Smooth muscle cell (in vitro differentiated cells): Measurements from ENCODE around the gene FOLR2. TPM values are rescaled to one million over a fixed set of nuclear protein-coding genes. Genes with fewer than 3 reads are reported as not detected.

Experiments used
- DNase-seq: peaks from one replicate; lab custom pipeline; 2025; ENCODE audit not compliant: unreplicated experiment; lab: John Stamatoyannopoulos, UW
- H2AFZ ChIP-seq: fragments of 200-600 bp; sonication (generic); 2 replicates; pipeline ENCODE4 v1.6.0; 2016; ENCODE audit warnings: antibody characterized with exemption, low read depth, mild to moderate bottlenecking
- H3F3A ChIP-seq: fragments of 200-600 bp; sonication (generic); 2 replicates; pipeline ENCODE4 v1.6.0; 2017; ENCODE audit warnings: antibody characterized with exemption, low read depth
- H3K27ac ChIP-seq: fragments of 200-600 bp; sonication (generic); 2 replicates; pipeline ENCODE4 v1.5.1; 2016; ENCODE audit warnings: low read depth, mild to moderate bottlenecking
- H3K27me3 ChIP-seq: fragments of 200-600 bp; sonication (generic); 2 replicates; pipeline ENCODE4 v1.6.1; 2016; ENCODE audit warnings: low read depth, mild to moderate bottlenecking
- H3K36me3 ChIP-seq: fragments of 200-600 bp; sonication (generic); 2 replicates; pipeline ENCODE4 v1.5.1; 2016; ENCODE audit warnings: low read depth
- H3K4me1 ChIP-seq: fragments of 200-600 bp; sonication (generic); 2 replicates; pipeline ENCODE4 v1.5.1; 2016; ENCODE audit warnings: low read depth
- H3K4me2 ChIP-seq: fragments of 200-600 bp; sonication (generic); 2 replicates; pipeline ENCODE4 v1.6.0; 2016; ENCODE audit warnings: mild to moderate bottlenecking
- H3K4me3 ChIP-seq: fragments of 200-600 bp; sonication (generic); 2 replicates; pipeline ENCODE4 v1.5.1; 2016; ENCODE audit warnings: mild to moderate bottlenecking
- H3K79me2 ChIP-seq: fragments of 200-600 bp; sonication (generic); 2 replicates; pipeline ENCODE4 v1.6.0; 2016; ENCODE audit warnings: low read depth, mild to moderate bottlenecking
- H3K9ac ChIP-seq: fragments of 200-600 bp; sonication (generic); 2 replicates; pipeline ENCODE4 v1.6.0; 2016; ENCODE audit warnings: low read depth
- H3K9me3 ChIP-seq: fragments of 200-600 bp; sonication (generic); replicated peaks from 2 replicates; pipeline ENCODE4 v1.5.1; 2016; ENCODE audit warnings: low read depth
- H4K20me1 ChIP-seq: fragments of 200-600 bp; sonication (generic); 2 replicates; pipeline ENCODE4 v1.6.0; 2016; ENCODE audit warnings: low read depth
- CTCF ChIP-seq: fragments of 200-600 bp; sonication (generic); IDR thresholded peaks from 2 replicates; pipeline ENCODE4 v1.5.1; 2017; ENCODE audit warnings: borderline replicate concordance, mild to moderate bottlenecking, antibody characterized with exemption; ENCODE audit not compliant: insufficient read depth, poor library complexity, severe bottlenecking
- WGBS: methylation state at CpG from one replicate; pipeline ENCODE4 v1.1.7; 2016; ENCODE audit warnings: low lambda C conversion rate; 5-methylcytosine and 5-hydroxymethylcytosine counted together
- polyA plus RNA-seq: library from polyadenylated mRNA; unstranded; fragments of >200 nt; fragmentation: Nextera tagmentation; extraction: Ambion mirVana; gene quantifications from 2 replicates; pipeline ENCODE4 v1.2.1, GENCODE V29; 2016
- total RNA-seq: library from RNA; depleted of rRNA; stranded (reverse); fragments of >200 nt; gene quantifications from 2 replicates; pipeline ENCODE4 v1.2.3, GENCODE V29; 2014

FOLR2 gene
- total and polyA plus RNA-seq, 2 experiments from 2014 or later, result not detected

GRCh38 chr11:72226701-72227100 is 10.1 kb downstream of the FOLR2 start:
- H3K9ac ChIP-seq, result no peak overlapping the region
- no peak for DNase-seq
- H3K27ac ChIP-seq, result no peak overlapping the region
- no peak overlapping the region for H3K4me3 ChIP-seq
- H2AFZ ChIP-seq, result no peak overlapping the region
- WGBS, result 94% methylated on average over 5 of the region's 5 CpGs
- peaks cover 67% of the 10 kb centered on the region for H4K20me1 ChIP-seq
- H3K4me2 ChIP-seq, result no peak overlapping the region
- no peaks in the 10 kb centered on the region for H3K4me1 ChIP-seq
- H3K36me3 ChIP-seq, result no peaks in the 10 kb centered on the region
- TF ChIP-seq CTCF, result no peak
- H3K9me3 ChIP-seq, result no peaks in the 10 kb centered on the region
- H3F3A ChIP-seq, result no peaks in the 10 kb centered on the region
- H3K27me3 ChIP-seq, result no peaks in the 10 kb centered on the region
- H3K79me2 ChIP-seq, result peaks cover 36% of the 10 kb centered on the region

GRCh38 chr11:72227316-72228228 is 11.0 kb downstream of the FOLR2 start:
- Histone ChIP-seq H3K4me2 (no peak overlapping the region), H3K9ac (no peak overlapping the region), H3K36me3 (no peaks in the 10 kb centered on the region), H3K79me2 (peaks cover 36% of the 10 kb centered on the region), H3K27ac (no peak overlapping the region), H4K20me1 (peaks cover 74% of the 10 kb centered on the region), H3K9me3 (no peaks in the 10 kb centered on the region), H3K4me1 (no peaks in the 10 kb centered on the region), H3F3A (no peaks in the 10 kb centered on the region), H3K4me3 (no peak overlapping the region), H2AFZ (no peak overlapping the region), H3K27me3 (no peaks in the 10 kb centered on the region)
- WGBS, result 96% methylated on average over 12 of the region's 14 CpGs
- TF ChIP-seq CTCF, result no peak
- no peak for DNase-seq

GRCh38 chr11:72228229-72228843 is 11.7 kb downstream of the FOLR2 start:
- no peak overlapping the region for H2AFZ ChIP-seq
- no peak for DNase-seq
- peaks cover under 1% of the 10 kb centered on the region for H3F3A ChIP-seq
- H3K9me3 ChIP-seq, result no peaks in the 10 kb centered on the region
- H3K27ac ChIP-seq, result no peak overlapping the region
- H3K27me3 ChIP-seq, result no peaks in the 10 kb centered on the region
- H3K36me3 ChIP-seq, result no peaks in the 10 kb centered on the region
- 96% methylated on average over 15 of the region's 16 CpGs for WGBS
- H3K4me1 ChIP-seq, result no peaks in the 10 kb centered on the region
- H3K4me3 ChIP-seq, result no peak overlapping the region
- H4K20me1 ChIP-seq, result peaks cover 82% of the 10 kb centered on the region
- H3K79me2 ChIP-seq, result peaks cover 36% of the 10 kb centered on the region
- no peak for TF ChIP-seq CTCF
- no peak overlapping the region for H3K9ac ChIP-seq
- H3K4me2 ChIP-seq, result no peak overlapping the region
